ENCODE data around the gene DGKI. TPM values are rescaled to one million over a fixed set of nuclear protein-coding genes. Genes with fewer than 3 reads are reported as not detected.

The DGKI gene
- total and polyA plus RNA-seq, 2 of the 4 experiments (the other 2 are of a cell fraction) = 3.9 to 15.8 TPM

GRCh38 chr7:137762334-137762733, 84.4 kb downstream of the DGKI start:
- Histone ChIP-seq H2BK5ac (ENCODE audit: low read depth, low read length, poor library complexity, severe bottlenecking) (no peak overlapping the region), H3K9me3 (ENCODE audit: control insufficient read depth, insufficient read depth, low read length) (no peaks in the 10 kb centered on the region), H2BK120ac (ENCODE audit: low read depth, low read length) (no peak overlapping the region), H3K4me2 (ENCODE audit: low read depth, low read length) (no peak overlapping the region), H3K4me3 (ENCODE audit: insufficient read depth, low read depth, low read length) (no peak overlapping the region), H2AFZ (replicated peaks; ENCODE audit: low read length, poor library complexity) (no peak overlapping the region), H3K27me3 (ENCODE audit: control insufficient read depth, insufficient read depth, low read length) (no peaks in the 10 kb centered on the region), H4K91ac (ENCODE audit: insufficient read depth, low read depth, low read length) (no peak overlapping the region), H4K5ac (ENCODE audit: low read depth, low read length) (no peak overlapping the region), H3K23ac (ENCODE audit: low read depth, low read length) (no peak overlapping the region), H4K8ac (ENCODE audit: low read depth in 2 of 2, low read length in 2 of 2) (no peak overlapping the region), H2BK20ac (ENCODE audit: low read depth, low read length) (no peak overlapping the region), H2AK9ac (replicated peaks; ENCODE audit: low read depth, low read length, poor library complexity) (no peak overlapping the region), H3K9ac (ENCODE audit: low read depth, low read length) (no peak overlapping the region), H4K20me1 (ENCODE audit: insufficient read depth, low read length) (no peaks in the 10 kb centered on the region), H3K14ac (replicated peaks; ENCODE audit: low read depth, low read length) (no peak overlapping the region), H3K79me1 (ENCODE audit: low read depth in 1 of 2, low read length in 2 of 2) (no peaks in the 10 kb centered on the region), H3K36me3 (ENCODE audit: control insufficient read depth, insufficient read depth, low read length) (no peaks in the 10 kb centered on the region), H2AK5ac (ENCODE audit: low read depth, low read length) (no peak overlapping the region), H3K4me1 (ENCODE audit: control insufficient read depth, insufficient read depth, low read length) (no peaks in the 10 kb centered on the region; the same call in 1 of the 2 replicates), H2BK15ac (ENCODE audit: low read depth, low read length) (no peak overlapping the region), H3K18ac (ENCODE audit: low read depth, low read length) (no peak overlapping the region), H3K27ac (ENCODE audit: insufficient read depth, low read length) (no peak overlapping the region), H3K56ac (ENCODE audit: extremely low read depth, insufficient read depth, low read length) (no peak overlapping the region), H3K4ac (ENCODE audit: low read depth, low read length) (no peak overlapping the region), H3K9me1 (ENCODE audit: insufficient read depth, low read length) (no peaks in the 10 kb centered on the region)
- ATAC-seq (ENCODE audit: low read depth) (no peak), DNase-seq (no peak)
- in situ Hi-C loops (cut with MboI; ENCODE audit: low sequenced_read_pairs) = no loop called here
- BruUV-seq (replicated peaks) = no TSS peak
- intact Hi-C loops (cut with micrococcal nuclease) = no loop called here
- dilution Hi-C loops (cut with HindIII; ENCODE audit: low sequenced_read_pairs, unreplicated experiment) = no loop called here
- ChIA-PET POLR2A (ENCODE audit: unreplicated experiment) (no interaction called here), CTCF (no interaction called here)
- WGBS, 2 experiments (ENCODE audit: extremely low coverage in 2 of 2, insufficient read length in 1 of 2) = 69% methylated on average over 2 of the region's 2 CpGs; no CpG with 5 or more reads in 1 of the 2 experiments
- no peak for TF ChIP-seq FOS (IDR thresholded peaks at IDR 0.05; ENCODE audit: low read depth, low read length)
- no peak for TF ChIP-seq MAFK (IDR thresholded peaks at IDR 0.05; ENCODE audit: low read depth, low read length)
- no peak for TF ChIP-seq RAD21 (IDR thresholded peaks at IDR 0.05; ENCODE audit: low read length)
